ENCODE results near the gene SEMA5A.

- TF ChIP-seq SIN3A (IDR thresholded peaks at IDR 0.05; ENCODE audit: borderline replicate concordance, insufficient read depth, low read depth, low read length): no peak
- no peak for TF ChIP-seq CTCF (IDR thresholded peaks at IDR 0.05)
- no peak for TF ChIP-seq POLR2AphosphoS5 (IDR thresholded peaks at IDR 0.05; ENCODE audit: low read depth, low read length)
- no peak for TF ChIP-seq REST (IDR thresholded peaks at IDR 0.05; ENCODE audit: insufficient read depth in 1 of 2, low read depth in 2 of 2, low read length in 1 of 2)
- TF ChIP-seq TCF7L2 (IDR thresholded peaks at IDR 0.05; ENCODE audit: low read depth, low read length): no peak
Measured at GRCh38 chr5:9297134-9297533, 248.7 kb downstream of the SEMA5A start.
